Astrocyte of the cerebellum (primary cell): ENCODE data around the gene LRRC8A.
A peak's percentile ranks its signal among the peaks of the same experiment; 100 is the strongest.

Experiments used
- DNase-seq: peaks from one replicate; pipeline ENCODE4 v3.0.0-alpha.2; 2011; ENCODE audit warnings: low read depth
- H3K4me3 ChIP-seq: 2 replicates; pipeline ENCODE4 v1.5.1; 2011; ENCODE audit warnings: mild to moderate bottlenecking, low read depth, low read length, moderate library complexity
- CTCF ChIP-seq: IDR thresholded peaks from 2 replicates; pipeline ENCODE4 v1.5.1; 2012; ENCODE audit warnings: low read length, low read depth, moderate library complexity, mild to moderate bottlenecking; ENCODE audit errors: missing control alignments
- in situ Hi-C: cut with HindIII; loops from 2 replicates; pipeline ENCODE4 v1.10.0; 2017; ENCODE audit warnings: low sequenced_read_pairs

LRRC8A gene

GRCh38 chr9:128911529-128912035 is 29.6 kb downstream of the LRRC8A start:
- no peak for TF ChIP-seq CTCF
- no peak for DNase-seq
- in situ Hi-C loops = no loop called here
- H3K4me3 ChIP-seq = no peak overlapping the region

GRCh38 chr9:128912270-128912853 is 30.4 kb downstream of the LRRC8A start:
- in situ Hi-C loops = no loop called here

GRCh38 chr9:128913048-128913900 is 31.3 kb downstream of the LRRC8A start:
- TF ChIP-seq CTCF = no peak
- in situ Hi-C loops = no loop called here
- DNase-seq = no peak
- no peak overlapping the region for H3K4me3 ChIP-seq

More at GRCh38 chr9:128912270-128912853, 30.4 kb downstream of the LRRC8A start:
- no peak overlapping the region for H3K4me3 ChIP-seq
- no peak for TF ChIP-seq CTCF
- DNase-seq = peak; percentile 83

- no peak for DNase-seq
- H3K4me3 ChIP-seq = no peak overlapping the region
- TF ChIP-seq CTCF = no peak
- in situ Hi-C loops = no loop called here
Measured at GRCh38 chr9:128913995-128914772, 32.3 kb downstream of the LRRC8A start.

GRCh38 chr9:128916204-128916603 is 34.3 kb downstream of the LRRC8A start:
- no peak for TF ChIP-seq CTCF
- no peak for DNase-seq
- in situ Hi-C loops = no loop called here
- H3K4me3 ChIP-seq = no peak overlapping the region

GRCh38 chr9:128916745-128917144 is 34.8 kb downstream of the LRRC8A start:
- no peak for TF ChIP-seq CTCF
- no peak for DNase-seq
- no peak overlapping the region for H3K4me3 ChIP-seq
- in situ Hi-C loops = no loop called here
